HuH-7.5 (cell line): Measurements from ENCODE around the gene AGGF1.
A peak's percentile ranks its signal among the peaks of the same experiment; 100 is the strongest.
"Not testable (repeated sequence)": the region's sequence is repeated elsewhere in the genome, so short reads cannot be mapped to it uniquely, and the experiment has no call there.

Experiments
- DNase-seq: peaks from one replicate; pipeline ENCODE4 v3.0.0; 2011; ENCODE audit warnings: low spot score

Gene AGGF1

DNA sequence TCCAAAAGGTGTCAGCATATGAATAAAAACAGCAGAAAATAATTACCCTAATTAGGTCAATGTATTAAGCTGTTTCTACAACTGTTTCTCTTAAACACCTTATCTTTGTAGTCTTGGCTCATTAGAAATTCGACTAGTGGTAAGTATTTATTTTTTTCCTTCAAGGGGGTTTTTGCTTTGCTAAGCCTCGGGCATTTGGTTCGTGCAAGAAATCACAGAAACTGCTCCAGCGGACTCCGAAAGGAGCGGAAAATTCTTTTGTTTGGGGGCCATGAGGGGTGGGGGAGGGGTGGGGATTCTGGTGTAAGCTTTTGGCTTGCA is 56.1 kb downstream of the AGGF1 start:
- DNase-seq, result no peak

DNA sequence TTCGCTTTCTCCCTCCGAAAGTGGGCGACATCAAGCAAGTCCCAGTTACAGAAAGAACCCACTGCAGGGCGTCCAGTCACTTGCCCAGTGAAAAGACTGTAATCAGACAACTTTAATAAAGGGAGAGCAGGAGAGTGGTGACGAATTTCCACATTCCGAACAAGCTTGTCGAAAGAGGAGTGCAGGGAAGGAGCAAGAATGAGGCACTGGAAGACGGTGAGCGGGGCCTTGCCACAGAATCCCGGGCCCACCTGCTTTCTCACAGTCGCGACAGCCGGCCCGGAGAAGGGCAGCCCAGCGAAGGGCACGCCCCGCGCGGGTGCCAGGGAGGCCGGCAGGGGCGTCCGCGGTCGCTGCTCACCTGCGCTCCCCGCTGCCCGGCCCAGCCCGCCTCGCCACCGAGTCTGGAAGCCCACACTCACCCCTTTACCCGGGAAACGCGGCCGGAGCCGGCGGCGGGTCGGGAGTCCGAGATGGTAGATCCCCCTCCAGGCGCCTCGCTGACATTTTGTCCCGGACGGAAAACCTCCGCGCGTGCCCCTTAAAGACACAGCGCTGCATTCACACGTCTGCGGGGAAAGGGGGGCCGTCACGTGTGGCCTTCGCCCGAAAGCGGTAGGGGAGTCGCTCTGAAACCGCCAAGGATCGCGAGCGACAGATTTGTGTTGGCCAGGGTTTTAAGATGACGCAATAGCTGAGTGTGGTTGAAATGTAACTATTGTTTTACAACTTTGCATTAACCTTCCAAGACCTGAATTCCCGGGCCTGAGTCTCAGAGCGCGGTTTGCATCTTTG is 56.7 kb downstream of the AGGF1 start, which contains the start of gene ZBED3:
TSS of gene ZBED3 (minus strand) at position 597 of the 795 bp plus-strand sequence. CDS start 9,407 bp downstream, outside the sequence.
- peak; percentile 68 for DNase-seq

DNA sequence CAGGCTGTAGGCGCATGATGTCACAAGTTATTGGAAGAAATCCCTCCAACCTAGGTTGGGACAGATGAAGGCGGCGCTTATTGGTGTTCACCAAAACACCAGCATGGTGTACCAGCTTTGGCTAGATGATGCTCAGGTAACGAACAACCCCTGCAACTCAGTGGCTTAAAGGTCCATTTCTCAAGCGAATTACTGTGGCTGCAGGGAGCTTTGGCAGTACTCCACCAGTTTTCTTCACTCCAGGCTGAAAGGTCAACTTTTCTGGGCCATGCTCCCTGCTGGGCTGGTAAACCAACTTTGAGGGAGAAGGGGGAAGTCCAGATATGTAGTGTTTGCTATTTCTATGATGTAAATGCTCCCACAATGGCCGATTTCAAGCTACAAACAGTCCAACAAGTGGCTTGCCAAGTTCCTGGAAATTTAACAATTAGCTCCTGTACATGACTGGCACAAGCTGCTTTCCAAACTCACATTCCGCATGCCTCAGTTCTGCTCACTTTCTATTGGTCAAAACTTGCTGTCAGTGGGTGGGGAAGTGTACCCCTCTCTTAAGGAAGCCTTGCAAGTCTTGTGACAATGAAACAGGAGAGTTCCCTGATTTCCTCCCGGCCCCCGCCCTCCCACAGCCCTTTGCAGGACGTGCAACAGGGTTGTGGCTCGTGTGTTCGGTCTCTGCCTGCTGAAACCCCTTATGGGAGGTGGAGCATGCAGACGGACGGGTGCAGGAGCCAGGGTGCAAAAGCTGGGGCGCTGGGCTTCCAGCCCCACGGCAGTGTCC is 57.5 kb downstream of the AGGF1 start:
- DNase-seq, result peak; percentile 25

DNA sequence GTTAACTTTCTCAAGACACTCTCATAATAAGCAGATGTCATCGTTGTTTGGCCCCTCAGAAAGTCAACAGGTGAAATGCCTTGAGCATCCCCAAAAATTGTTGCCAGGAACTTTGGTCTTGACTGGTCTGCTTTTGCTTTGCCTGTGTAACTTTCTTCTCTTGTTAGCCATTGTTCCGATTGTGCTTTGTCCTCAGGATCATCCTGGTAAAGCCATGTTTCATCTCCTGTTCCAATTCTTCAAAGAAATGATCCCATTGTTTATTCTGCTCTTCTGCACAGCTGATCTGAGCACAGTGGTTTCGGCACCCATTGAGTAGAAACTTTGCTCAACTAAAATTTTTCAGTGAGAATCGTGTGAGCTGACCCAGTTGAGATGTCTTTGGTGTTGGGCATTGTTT is 65.0 kb downstream of the AGGF1 start:
- no peak for DNase-seq

DNA sequence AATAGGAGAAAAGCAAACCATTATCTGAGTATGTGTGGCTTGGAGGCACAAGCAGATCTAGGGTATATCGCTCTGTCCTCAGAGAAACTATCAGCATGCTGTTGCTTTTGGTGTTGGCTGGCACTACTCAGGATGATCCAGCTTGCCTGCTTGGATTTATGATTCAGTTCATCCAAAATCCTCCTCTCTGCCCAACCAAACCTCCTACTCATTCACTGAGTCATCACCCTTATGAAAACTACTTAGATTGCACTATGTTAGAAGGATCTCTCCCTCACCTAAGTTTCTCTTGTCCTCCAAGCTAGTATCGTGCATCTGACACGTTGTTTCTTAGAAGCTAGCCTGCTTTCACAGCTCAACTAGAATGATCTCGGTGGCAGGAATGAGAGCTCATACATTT is 71.1 kb downstream of the AGGF1 start:
- DNase-seq, result no peak

DNA sequence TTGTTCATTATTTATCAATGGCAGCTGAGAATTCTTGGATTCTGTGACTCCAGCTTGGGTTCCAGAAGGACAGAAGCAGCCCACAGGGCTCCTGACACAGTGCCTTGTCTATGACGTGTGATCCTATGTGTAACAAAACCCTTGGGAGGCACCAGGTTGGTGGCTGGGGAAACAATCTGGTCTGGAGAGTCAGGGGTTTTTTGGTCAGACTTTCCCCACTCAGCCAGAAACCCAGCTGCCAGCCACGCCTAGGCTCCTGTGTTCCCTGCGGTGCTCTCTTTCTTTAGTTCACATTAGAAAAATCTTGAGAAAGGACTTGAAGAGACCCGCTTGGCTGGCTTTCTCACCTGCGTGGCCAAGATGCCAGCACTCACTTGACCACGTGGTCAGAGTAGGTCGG is 72.3 kb downstream of the AGGF1 start:
- DNase-seq, result no peak

DNA sequence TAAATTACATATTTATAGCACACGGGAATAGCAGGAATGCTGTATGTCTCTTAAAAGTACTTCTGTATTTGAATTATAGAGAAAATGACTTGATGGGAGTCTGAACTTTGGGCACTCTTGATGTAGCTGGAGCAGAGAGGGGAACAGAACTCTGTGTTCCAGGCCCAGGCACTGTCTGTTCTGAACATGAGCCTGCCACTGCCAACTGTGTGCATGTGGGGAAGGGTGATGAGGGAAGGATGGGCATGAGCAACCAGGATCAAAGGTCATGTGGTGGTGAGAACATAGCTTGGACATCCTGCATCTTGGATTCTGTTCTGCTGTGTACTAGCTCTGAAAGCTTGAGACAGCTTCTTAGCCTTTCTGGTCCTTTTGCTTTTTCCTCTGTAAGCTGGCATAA is 73.3 kb downstream of the AGGF1 start:
- no peak for DNase-seq

DNA sequence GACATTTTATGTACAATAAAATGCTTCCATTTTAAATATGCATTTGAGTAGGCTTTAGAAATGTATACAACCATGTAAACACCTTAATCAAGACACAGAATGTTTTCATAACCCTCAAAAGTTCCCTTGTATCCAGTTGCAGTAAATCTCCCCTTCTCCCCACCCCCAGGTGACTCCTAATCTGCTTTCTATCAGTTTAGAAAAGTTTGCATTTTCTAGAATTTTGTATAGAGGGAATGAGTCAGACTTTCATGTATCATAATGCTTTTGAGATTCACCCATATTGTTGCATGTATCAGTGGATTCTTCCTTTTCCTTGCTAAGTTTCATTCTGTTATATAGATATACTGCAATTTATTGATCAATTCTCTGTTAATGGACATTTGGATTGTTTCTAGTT is 74.6 kb downstream of the AGGF1 start:
- DNase-seq, result no peak

DNA sequence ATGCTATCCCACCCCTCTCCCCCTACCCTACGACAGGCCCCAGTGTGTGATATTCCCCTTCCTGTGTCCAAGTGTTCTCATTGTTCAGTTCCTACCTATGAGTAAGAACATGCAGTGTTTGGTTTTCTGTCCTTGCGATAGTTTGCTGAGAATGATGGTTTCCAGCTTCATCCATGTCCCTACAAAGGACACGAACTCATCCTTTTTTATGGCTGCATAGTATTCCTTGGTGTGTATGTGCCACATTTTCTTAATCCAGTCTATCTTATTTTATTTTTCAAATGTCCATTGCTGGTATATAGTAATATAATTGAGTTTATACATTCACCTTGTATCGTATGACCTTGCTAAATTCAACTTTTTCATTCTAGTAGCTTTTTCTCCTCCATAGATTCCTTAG is 76.8 kb downstream of the AGGF1 start:
- DNase-seq, result not testable (repeated sequence)
